Adrenal gland (tissue), 12 donors: Measurements from ENCODE around the gene EID3. TPM values are rescaled to one million over a fixed set of nuclear protein-coding genes. Genes with fewer than 3 reads are reported as not detected.
"Not testable (repeated sequence)": the region's sequence is repeated elsewhere in the genome, so short reads cannot be mapped to it uniquely, and the experiment has no call there.

ENCODE experiments used
- DNase-seq, 7 donors: peaks; one replicate each; pipeline ENCODE4 v3.0.0-alpha.2; 2019 to 2020
- H3K27ac ChIP-seq, 5 donors: fragments of 200-600 bp; sonication (generic) in 4 of 5; 1 replicate in 3 of 5; 2 replicates in 2 of 5; pipeline versions ENCODE4 v1.5.1 to v1.8.0; 2016 to 2020; ENCODE audit warnings: mild to moderate bottlenecking in 1 of 5
- H3K27me3 ChIP-seq: fragments of 200-600 bp; 2 replicates; pipeline ENCODE4 v1.8.0; 2021
- H3K36me3 ChIP-seq, 2 donors: fragments of 200-600 bp; replicated peaks in 1 of 2; 1 replicate in 1 of 2; 2 replicates in 1 of 2; pipeline versions ENCODE4 v1.5.1 to v1.8.0; 2018 to 2022
- H3K4me1 ChIP-seq, 2 donors: fragments of 200-600 bp; replicated peaks in 1 of 2; 1 replicate in 1 of 2; 2 replicates in 1 of 2; pipeline versions ENCODE4 v1.5.1 to v1.8.0; 2018 to 2021
- H3K4me3 ChIP-seq, 4 donors: fragments of 200-600 bp; sonication (generic) in 3 of 4; one replicate each; pipeline ENCODE4 v1.5.1; 2016 to 2018
- H3K9me3 ChIP-seq, 3 donors: fragments of 200-600 bp; sonication (generic) in 1 of 3; replicated peaks in 1 of 3; 1 replicate in 2 of 3; 2 replicates in 1 of 3; pipeline versions ENCODE4 v1.5.1 to v1.8.0; 2016 to 2021
- CTCF ChIP-seq, 6 experiments: fragments of 450-650 bp in 4 of 6; fragments of 200-600 bp in 2 of 6; sonication (generic) in 1 of 6; IDR thresholded peaks; 1 replicate in 5 of 6; 2 replicates in 1 of 6; pipeline versions ENCODE4 v1.5.1 to v1.8.0; 2016 to 2021; ENCODE audit warnings: antibody characterized with exemption in 6 of 6, mild to moderate bottlenecking in 2 of 6, moderate library complexity in 1 of 6
- POLR2A ChIP-seq, 2 donors: fragments of 450-650 bp; IDR thresholded peaks; one replicate each; pipeline ENCODE4 v1.6.1; 2017; ENCODE audit warnings: antibody characterized with exemption in 2 of 2, mild to moderate bottlenecking in 2 of 2, moderate library complexity in 1 of 2
- WGBS, 4 donors: extraction: QIAGEN DNeasy Blood & Tissue Kit in 2 of 4; methylation state at CpG; one replicate each; pipeline versions ENCODE4 v1.1.5 to v1.1.7; 2013 to 2017; 5-methylcytosine and 5-hydroxymethylcytosine counted together
- intact Hi-C, 2 donors: fragments of 100-400 bp; cut with DNase I; formaldehyde crosslinking; loops; one replicate each; pipeline versions ENCODE4 v1.14.1 to v1.15.0; 2022 to 2023
- polyA plus RNA-seq, 3 donors: library from polyadenylated mRNA; stranded (reverse); fragments of 200-250 nt in 2 of 3; fragments of 350-450 nt in 1 of 3; fragmentation: Illumina TruSeq in 1 of 3; extraction: RNeasy Lipid Tissue Mini Kit (QIAGEN cat#74804) in 1 of 3; gene quantifications; one replicate each; pipeline ENCODE4 v1.2.3, GENCODE V29; 2013 to 2014
- total RNA-seq, 9 donors: library from RNA; depleted of rRNA in 4 of 9; stranded (reverse); fragments of >200 nt in 4 of 9; fragments of 120-200 nt in 1 of 9; fragmentation: NEBNext Ultra II Directional in 1 of 9; extraction: Animal tissue kit (Norgen Biotek cat#: 25700) in 1 of 9; gene quantifications; one replicate each; pipeline versions ENCODE4 v1.1.0 to v1.2.4, GENCODE V29; 2013 to 2023
- donor health status: healthy with polysubstance abuse.
- donor health status: Bipolar disorder and iron deficiency.
- donor health status: DM: yes; HTN: yes; CAD: no.
- donor health status: DM: no; HTN: no; CAD: no.
- donor health status: DM: no; HTN: no; CAD: no.
- donor health status: DM: yes; HTN: yes; CAD: no.

Gene EID3
- total and polyA plus RNA-seq, 12 donors, result 1.5 to 20.3 (median 5.5) TPM

DNA sequence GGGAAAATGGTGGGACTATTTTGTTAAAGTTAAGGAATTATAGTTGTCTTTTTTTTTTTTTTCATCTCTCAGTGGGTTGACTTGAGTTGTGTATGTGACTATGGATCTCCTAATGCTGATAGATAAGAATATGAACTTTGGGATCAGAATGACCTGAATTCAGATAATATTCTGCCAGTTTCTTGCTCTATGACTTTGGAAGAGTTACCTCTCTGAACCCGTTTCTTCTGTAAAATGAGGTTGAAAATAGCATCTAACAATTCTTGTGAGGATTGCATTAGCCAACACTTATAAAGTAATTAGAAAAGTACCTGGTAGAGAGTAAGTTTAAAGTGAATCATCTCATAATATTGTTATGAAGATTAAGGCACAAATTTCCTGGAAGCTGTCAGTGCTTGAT, 18.4 kb downstream of the EID3 start:
- H3K4me1 ChIP-seq, result no peaks in the 10 kb centered on the region
- peaks cover 0 to 86% of the 10 kb centered on the region in 2 donors for H3K36me3 ChIP-seq
- H3K4me3 ChIP-seq, result no peak overlapping the region
- H3K9me3 ChIP-seq, result no peaks in the 10 kb centered on the region
- no peak for DNase-seq
- H3K27ac ChIP-seq, result no peak overlapping the region
- TF ChIP-seq POLR2A (IDR thresholded peaks at IDR 0.05), result no peak
- TF ChIP-seq CTCF (IDR thresholded peaks at IDR 0.05), result no peak
- H3K27me3 ChIP-seq, result no peaks in the 10 kb centered on the region
- intact Hi-C loops, result no loop called here
- 94 to 98% (median 96%) methylated on average over 1 of the region's 1 CpG for WGBS, 4 donors

DNA sequence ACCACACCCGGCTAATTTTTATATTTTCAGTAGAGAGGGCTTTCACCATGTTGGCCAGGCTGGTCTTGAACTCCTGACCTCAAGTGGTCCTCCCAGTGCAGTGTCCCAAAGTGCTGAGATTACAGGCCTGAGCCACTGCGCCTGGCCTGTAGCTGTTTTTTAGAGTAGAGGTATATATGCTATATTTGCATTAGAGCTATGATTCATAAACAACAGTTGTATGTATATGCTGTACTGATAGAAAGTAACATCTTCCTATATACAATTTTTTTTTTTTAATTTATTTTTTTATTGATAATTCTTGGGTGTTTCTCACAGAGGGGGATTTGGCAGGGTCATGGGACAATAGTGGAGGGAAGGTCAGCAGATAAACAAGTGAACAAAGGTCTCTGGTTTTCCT, 19.0 kb downstream of the EID3 start:
- H3K36me3 ChIP-seq, result peaks cover 0 to 86% of the 10 kb centered on the region in 2 donors
- WGBS, 4 donors, result 94 to 99% (median 97%) methylated on average over 2 of the region's 2 CpGs

DNA sequence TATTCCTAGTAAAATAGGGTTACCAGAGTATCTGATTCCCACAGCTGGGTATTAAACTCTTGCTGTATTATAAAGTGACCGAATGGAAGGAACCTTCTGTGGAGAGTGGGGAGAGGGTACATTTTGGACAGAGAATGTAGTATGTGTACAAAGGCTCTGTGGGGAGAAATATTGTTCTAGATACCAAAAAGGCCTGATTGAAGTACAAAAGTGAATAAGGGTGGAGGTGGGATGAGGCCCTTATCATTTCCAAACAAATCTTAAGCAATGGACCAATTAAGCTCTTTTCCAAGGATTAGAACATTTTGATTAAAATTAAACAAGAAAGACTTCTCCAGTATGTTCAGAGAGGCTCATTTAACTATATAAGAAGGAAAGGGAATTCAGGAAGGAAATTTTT, 20.4 kb downstream of the EID3 start:
- Histone ChIP-seq H3K36me3 (peaks cover 0 to 86% of the 10 kb centered on the region in 2 donors), H3K4me1 (no peaks in the 10 kb centered on the region), H3K9me3 (no peaks in the 10 kb centered on the region), H3K4me3 (no peak overlapping the region), H3K27ac (no peak overlapping the region), H3K27me3 (no peaks in the 10 kb centered on the region)
- 91 to 100% (median 95%) methylated on average over 1 of the region's 1 CpG for WGBS, 4 donors
- TF ChIP-seq POLR2A (IDR thresholded peaks at IDR 0.05) (no peak), CTCF (IDR thresholded peaks at IDR 0.05) (no peak)
- intact Hi-C loops, result no loop called here
- no peak for DNase-seq

More for the DNA sequence above, 19.0 kb downstream of the EID3 start:
- H3K4me1 ChIP-seq, DNase-seq, H3K9me3 ChIP-seq, intact Hi-C loops, H3K27me3 ChIP-seq, H3K27ac ChIP-seq, H3K4me3 ChIP-seq: not testable (repeated sequence)

GRCh38 chr12:104328278-104328677, 24.7 kb downstream of the EID3 start:
- DNase-seq, intact Hi-C loops, H3K27ac ChIP-seq, H3K4me1 ChIP-seq, H3K9me3 ChIP-seq, H3K4me3 ChIP-seq, H3K27me3 ChIP-seq: not testable (repeated sequence)
- 92 to 96% (median 95%) methylated on average over 6 of the region's 6 CpGs for WGBS, 4 donors
- peaks cover 0 to 74% of the 10 kb centered on the region in 2 donors for H3K36me3 ChIP-seq

GRCh38 chr12:104328790-104329189, 25.3 kb downstream of the EID3 start:
- 84 to 98% (median 90%) methylated on average over 1 of the region's 1 CpG for WGBS, 4 donors
- H3K27me3 ChIP-seq, result no peaks in the 10 kb centered on the region
- intact Hi-C loops, result no loop called here
- H3K27ac ChIP-seq, result no peak overlapping the region
- H3K36me3 ChIP-seq, result peaks cover 0 to 74% of the 10 kb centered on the region in 2 donors
- TF ChIP-seq POLR2A (IDR thresholded peaks at IDR 0.05) (no peak), CTCF (IDR thresholded peaks at IDR 0.05) (no peak)
- H3K9me3 ChIP-seq, result no peaks in the 10 kb centered on the region
- no peak overlapping the region for H3K4me3 ChIP-seq
- DNase-seq, result no peak
- H3K4me1 ChIP-seq, result peaks cover 0 to 7% of the 10 kb centered on the region in 2 donors
